RWPE2 (cell line): ENCODE measurements around the gene FOCAD.

ENCODE experiments used
- ATAC-seq: fragments of 200-7000 bp; cut with Tn5 transposase; 3 replicates; pipeline ENCODE4 v1.9.1; 2021; ENCODE audit warnings: low read depth
- DNase-seq: peaks from one replicate; pipeline ENCODE4 v3.0.0-alpha.2; 2020; ENCODE audit warnings: low spot score
- H3K27ac ChIP-seq: fragments of 450-650 bp; 2 replicates; pipeline ENCODE4 v1.5.1; 2017; ENCODE audit warnings: mild to moderate bottlenecking; ENCODE audit not compliant: poor library complexity, severe bottlenecking
- H3K27me3 ChIP-seq: fragments of 250-450 bp; sonication (Bioruptor Pico); 2 replicates; pipeline ENCODE4 v1.5.1; 2021; ENCODE audit warnings: mild to moderate bottlenecking, moderate library complexity; ENCODE audit not compliant: insufficient read depth, poor library complexity, severe bottlenecking
- H3K36me3 ChIP-seq: fragments of 250-450 bp; sonication (Bioruptor Pico); 2 replicates; pipeline ENCODE4 v1.5.1; 2020; ENCODE audit warnings: low read depth, mild to moderate bottlenecking, moderate library complexity
- H3K4me1 ChIP-seq: fragments of 250-450 bp; sonication (Bioruptor Pico); 2 replicates; pipeline ENCODE4 v1.5.1; 2021; ENCODE audit warnings: mild to moderate bottlenecking, moderate library complexity; ENCODE audit not compliant: insufficient read depth, poor library complexity, severe bottlenecking
- H3K4me3 ChIP-seq: fragments of 250-450 bp; sonication (Bioruptor Pico); 2 replicates; pipeline ENCODE4 v1.5.1; 2021; ENCODE audit warnings: mild to moderate bottlenecking, moderate library complexity; ENCODE audit not compliant: severe bottlenecking
- H3K9me3 ChIP-seq: fragments of 250-450 bp; sonication (Bioruptor Pico); 2 replicates; pipeline ENCODE4 v1.5.1; 2021; ENCODE audit warnings: mild to moderate bottlenecking, moderate library complexity; ENCODE audit not compliant: severe bottlenecking
- TF ChIP-seq, protein P1 (sequence below): fragments of 450-650 bp; IDR thresholded peaks from one replicate; pipeline ENCODE4 v1.5.1; 2017; ENCODE audit warnings: mild to moderate bottlenecking, moderate library complexity; ENCODE audit not compliant: poor library complexity, severe bottlenecking

FOCAD gene

GRCh38 chr9:20784196-20784595, 100.1 kb downstream of the FOCAD start:
- H3K4me1 ChIP-seq, result no peaks in the 10 kb centered on the region
- H3K4me3 ChIP-seq, result no peak overlapping the region
- H3K36me3 ChIP-seq, result peaks cover 5% of the 10 kb centered on the region; the same call in 1 of the 2 replicates
- ATAC-seq (no peak), DNase-seq (no peak)
- TF ChIP-seq, protein P1, sequence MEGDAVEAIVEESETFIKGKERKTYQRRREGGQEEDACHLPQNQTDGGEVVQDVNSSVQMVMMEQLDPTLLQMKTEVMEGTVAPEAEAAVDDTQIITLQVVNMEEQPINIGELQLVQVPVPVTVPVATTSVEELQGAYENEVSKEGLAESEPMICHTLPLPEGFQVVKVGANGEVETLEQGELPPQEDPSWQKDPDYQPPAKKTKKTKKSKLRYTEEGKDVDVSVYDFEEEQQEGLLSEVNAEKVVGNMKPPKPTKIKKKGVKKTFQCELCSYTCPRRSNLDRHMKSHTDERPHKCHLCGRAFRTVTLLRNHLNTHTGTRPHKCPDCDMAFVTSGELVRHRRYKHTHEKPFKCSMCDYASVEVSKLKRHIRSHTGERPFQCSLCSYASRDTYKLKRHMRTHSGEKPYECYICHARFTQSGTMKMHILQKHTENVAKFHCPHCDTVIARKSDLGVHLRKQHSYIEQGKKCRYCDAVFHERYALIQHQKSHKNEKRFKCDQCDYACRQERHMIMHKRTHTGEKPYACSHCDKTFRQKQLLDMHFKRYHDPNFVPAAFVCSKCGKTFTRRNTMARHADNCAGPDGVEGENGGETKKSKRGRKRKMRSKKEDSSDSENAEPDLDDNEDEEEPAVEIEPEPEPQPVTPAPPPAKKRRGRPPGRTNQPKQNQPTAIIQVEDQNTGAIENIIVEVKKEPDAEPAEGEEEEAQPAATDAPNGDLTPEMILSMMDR, result no peak
- no peaks in the 10 kb centered on the region for H3K27me3 ChIP-seq
- H3K27ac ChIP-seq, result no peak overlapping the region
- H3K9me3 ChIP-seq, result no peaks in the 10 kb centered on the region

- Histone ChIP-seq H3K4me3 (no peak overlapping the region), H3K27me3 (no peaks in the 10 kb centered on the region), H3K27ac (no peak overlapping the region), H3K36me3 (peaks cover 15% of the 10 kb centered on the region), H3K4me1 (no peaks in the 10 kb centered on the region), H3K9me3 (no peaks in the 10 kb centered on the region)
- DNase-seq (no peak), ATAC-seq (no peak)
- TF ChIP-seq, protein P1, result no peak
Measured at GRCh38 chr9:20786807-20787206, 102.7 kb downstream of the FOCAD start.

DNA sequence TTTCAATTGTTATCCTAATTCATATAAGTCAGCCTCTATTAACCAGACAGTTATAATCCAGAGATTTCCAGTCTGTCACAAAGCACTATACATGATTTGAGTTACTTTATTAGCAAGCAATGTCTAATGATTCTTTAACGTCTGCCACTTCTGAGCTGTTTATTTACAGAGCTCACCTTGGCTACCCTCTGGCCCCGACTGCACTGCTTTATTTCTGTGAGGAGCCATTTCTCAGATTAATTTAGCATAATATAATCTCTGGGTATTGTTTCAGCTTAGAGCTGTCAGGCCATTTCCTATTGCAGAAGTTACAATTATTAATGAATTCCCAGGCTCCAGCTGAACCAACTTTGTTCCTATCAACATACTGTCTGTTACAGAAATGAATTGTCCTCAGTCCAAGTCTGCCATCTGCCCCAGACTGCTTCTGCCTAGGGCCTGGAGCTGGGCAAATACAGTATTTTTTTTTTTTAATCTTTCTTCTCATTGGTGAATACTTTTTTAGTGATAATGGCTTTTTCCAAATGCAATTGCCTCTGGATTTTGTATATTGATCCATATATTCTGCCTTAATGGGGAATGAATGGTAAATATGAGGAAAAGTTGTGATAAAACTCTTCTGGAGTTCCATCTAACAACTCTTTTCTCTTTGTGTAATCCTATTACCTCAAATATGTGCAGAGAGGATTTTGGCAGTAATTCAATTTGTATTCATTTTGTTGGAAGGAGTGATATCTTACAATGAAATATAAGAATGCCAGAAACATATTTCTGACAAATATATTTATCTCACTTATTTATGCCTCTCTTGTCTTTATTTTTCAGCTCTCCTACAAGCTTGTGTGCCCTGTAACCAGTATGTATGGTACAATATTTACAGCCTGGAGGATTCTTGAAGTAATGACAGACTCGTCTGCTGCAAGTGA, 104.7 kb downstream of the FOCAD start:
- H3K9me3 ChIP-seq, result no peaks in the 10 kb centered on the region
- no peak for ATAC-seq
- H3K4me1 ChIP-seq, result no peaks in the 10 kb centered on the region
- H3K36me3 ChIP-seq, result peaks cover 14% of the 10 kb centered on the region
- no peak overlapping the region for H3K27ac ChIP-seq
- H3K27me3 ChIP-seq, result no peaks in the 10 kb centered on the region
- TF ChIP-seq, protein P1, result no peak
- no peak overlapping the region for H3K4me3 ChIP-seq
- no peak for DNase-seq

DNA sequence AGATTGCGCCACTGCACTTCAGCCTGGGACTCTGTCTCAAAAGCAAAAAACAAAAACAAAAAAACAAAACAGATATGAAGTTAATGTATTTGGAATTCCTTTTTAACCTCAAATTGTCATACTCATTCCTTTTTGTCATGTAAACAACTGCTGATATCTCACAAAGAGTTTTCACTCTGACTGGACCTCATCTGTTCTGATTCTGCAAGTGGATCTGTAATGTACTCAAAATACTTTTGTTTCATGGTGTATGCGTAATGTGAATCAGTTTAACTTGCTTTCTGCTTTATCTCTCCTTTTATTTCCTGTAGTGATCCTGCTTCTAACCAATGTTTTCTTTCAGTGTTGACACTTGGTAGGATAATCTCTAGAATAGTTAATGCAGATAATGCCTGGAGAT, 106.7 kb downstream of the FOCAD start:
- TF ChIP-seq, protein P1, result no peak
- peaks cover 19% of the 10 kb centered on the region for H3K36me3 ChIP-seq
- no peaks in the 10 kb centered on the region for H3K9me3 ChIP-seq
- no peaks in the 10 kb centered on the region for H3K4me1 ChIP-seq
- no peaks in the 10 kb centered on the region for H3K27me3 ChIP-seq
- DNase-seq (no peak), ATAC-seq (no peak)
- H3K27ac ChIP-seq, result no peak overlapping the region
- no peak overlapping the region for H3K4me3 ChIP-seq

- no peak overlapping the region for H3K27ac ChIP-seq
- H3K36me3 ChIP-seq, result peaks cover 19% of the 10 kb centered on the region
- H3K4me1 ChIP-seq, result no peaks in the 10 kb centered on the region
- H3K4me3 ChIP-seq, result no peak overlapping the region
- TF ChIP-seq, protein P1, result no peak
- no peaks in the 10 kb centered on the region for H3K9me3 ChIP-seq
- no peaks in the 10 kb centered on the region for H3K27me3 ChIP-seq
- no peak for ATAC-seq
- no peak for DNase-seq
Measured at GRCh38 chr9:20791682-20792081, 107.6 kb downstream of the FOCAD start.
